Measurements from ENCODE around the gene GOLGA7B.
"Not testable (repeated sequence)": the region's sequence is repeated elsewhere in the genome, so short reads cannot be mapped to it uniquely, and the experiment has no call there.

Gene GOLGA7B

GRCh38 chr10:97821308-97822038 is 28.2 kb upstream of the GOLGA7B start:
- no peak for TF ChIP-seq JUND (IDR thresholded peaks at IDR 0.05; ENCODE audit: low read depth)
- DNase-seq (ENCODE audit: low read depth in 1 of 2, low spot score in 1 of 2) = no peak

GRCh38 chr10:97822261-97822687 is 27.4 kb upstream of the GOLGA7B start:
- no peak for TF ChIP-seq JUND (IDR thresholded peaks at IDR 0.05; ENCODE audit: low read depth)
- no peak for DNase-seq (ENCODE audit: low read depth in 1 of 2, low spot score in 1 of 2)
- in situ Hi-C loops (cut with HindIII; ENCODE audit: low pct_unique_long_range_greater_than_20kb, low sequenced_read_pairs) = no loop called here

More at GRCh38 chr10:97821308-97822038, 28.2 kb upstream of the GOLGA7B start:
- in situ Hi-C loops (cut with HindIII; ENCODE audit: low pct_unique_long_range_greater_than_20kb, low sequenced_read_pairs) = no loop called here

GRCh38 chr10:97823734-97824133 is 25.9 kb upstream of the GOLGA7B start:
- no peak for TF ChIP-seq JUND (IDR thresholded peaks at IDR 0.05; ENCODE audit: low read depth)
- DNase-seq (ENCODE audit: low read depth in 1 of 2, low spot score in 1 of 2) = no peak
- in situ Hi-C loops (cut with HindIII; ENCODE audit: low pct_unique_long_range_greater_than_20kb, low sequenced_read_pairs) = no loop called here

GRCh38 chr10:97825020-97825760 is 24.5 kb upstream of the GOLGA7B start:
- DNase-seq (ENCODE audit: low read depth in 1 of 2, low spot score in 1 of 2) = no peak
- in situ Hi-C loops (cut with HindIII; ENCODE audit: low pct_unique_long_range_greater_than_20kb, low sequenced_read_pairs) = no loop called here
- no peak for TF ChIP-seq JUND (IDR thresholded peaks at IDR 0.05; ENCODE audit: low read depth)

GRCh38 chr10:97826892-97827291 is 22.8 kb upstream of the GOLGA7B start:
- no peak for TF ChIP-seq JUND (IDR thresholded peaks at IDR 0.05; ENCODE audit: low read depth)
- DNase-seq (ENCODE audit: low read depth in 1 of 2, low spot score in 1 of 2) = no peak
- in situ Hi-C loops (cut with HindIII; ENCODE audit: low pct_unique_long_range_greater_than_20kb, low sequenced_read_pairs) = no loop called here

- no peak for TF ChIP-seq JUND (IDR thresholded peaks at IDR 0.05; ENCODE audit: low read depth)
- in situ Hi-C loops (cut with HindIII; ENCODE audit: low pct_unique_long_range_greater_than_20kb, low sequenced_read_pairs) = no loop called here
- DNase-seq (ENCODE audit: low read depth in 1 of 2, low spot score in 1 of 2) = no peak
Observed at GRCh38 chr10:97827702-97828291, 21.8 kb upstream of the GOLGA7B start.

- peak in 1 of 2 experiments; percentile 30 for DNase-seq (ENCODE audit: low read depth in 1 of 2, low spot score in 1 of 2)
- in situ Hi-C loops (cut with HindIII; ENCODE audit: low pct_unique_long_range_greater_than_20kb, low sequenced_read_pairs) = no loop called here
- TF ChIP-seq JUND (IDR thresholded peaks at IDR 0.05; ENCODE audit: low read depth) = no peak
Observed at GRCh38 chr10:97828721-97829120, 20.9 kb upstream of the GOLGA7B start.

GRCh38 chr10:97830064-97830463 is 19.6 kb upstream of the GOLGA7B start:
- no peak for DNase-seq (ENCODE audit: low read depth in 1 of 2, low spot score in 1 of 2)
- in situ Hi-C loops (cut with HindIII; ENCODE audit: low pct_unique_long_range_greater_than_20kb, low sequenced_read_pairs) = no loop called here
- no peak for TF ChIP-seq JUND (IDR thresholded peaks at IDR 0.05; ENCODE audit: low read depth)

GRCh38 chr10:97831259-97831658 is 18.4 kb upstream of the GOLGA7B start:
- in situ Hi-C loops (cut with HindIII; ENCODE audit: low pct_unique_long_range_greater_than_20kb, low sequenced_read_pairs) = no loop called here
- DNase-seq (ENCODE audit: low read depth in 1 of 2, low spot score in 1 of 2) = no peak
- TF ChIP-seq JUND (IDR thresholded peaks at IDR 0.05; ENCODE audit: low read depth) = no peak

- in situ Hi-C loops (cut with HindIII; ENCODE audit: low pct_unique_long_range_greater_than_20kb, low sequenced_read_pairs) = no loop called here
Observed at GRCh38 chr10:97836446-97836845, 13.2 kb upstream of the GOLGA7B start.

GRCh38 chr10:97838091-97838490 is 11.6 kb upstream of the GOLGA7B start:
- DNase-seq (ENCODE audit: low read depth in 1 of 2, low spot score in 1 of 2) = no peak
- in situ Hi-C loops (cut with HindIII; ENCODE audit: low pct_unique_long_range_greater_than_20kb, low sequenced_read_pairs) = no loop called here
- no peak for TF ChIP-seq JUND (IDR thresholded peaks at IDR 0.05; ENCODE audit: low read depth)

More at GRCh38 chr10:97836446-97836845, 13.2 kb upstream of the GOLGA7B start:
- no peak for DNase-seq (ENCODE audit: low read depth in 1 of 2, low spot score in 1 of 2)
- no peak for TF ChIP-seq JUND (IDR thresholded peaks at IDR 0.05; ENCODE audit: low read depth)

- DNase-seq (ENCODE audit: low read depth in 1 of 2, low spot score in 1 of 2); in situ Hi-C loops (cut with HindIII; ENCODE audit: low pct_unique_long_range_greater_than_20kb, low sequenced_read_pairs): not testable (repeated sequence)
Observed at GRCh38 chr10:97841166-97841565, 8.5 kb upstream of the GOLGA7B start.

- in situ Hi-C loops (cut with HindIII; ENCODE audit: low pct_unique_long_range_greater_than_20kb, low sequenced_read_pairs); DNase-seq (ENCODE audit: low read depth in 1 of 2, low spot score in 1 of 2): not testable (repeated sequence)
Observed at GRCh38 chr10:97842114-97842513, 7.5 kb upstream of the GOLGA7B start.

All from T47D (cell line).